Measurements from ENCODE around the gene KNSTRN. TPM values are rescaled to one million over a fixed set of nuclear protein-coding genes. Genes with fewer than 3 reads are reported as not detected.

Gene KNSTRN
- total and polyA plus RNA-seq, 2 of the 8 experiments (the other 6 are each of a cell fraction or from before 2014, with no cell fraction given), result 25.1 to 79.4 TPM

DNA sequence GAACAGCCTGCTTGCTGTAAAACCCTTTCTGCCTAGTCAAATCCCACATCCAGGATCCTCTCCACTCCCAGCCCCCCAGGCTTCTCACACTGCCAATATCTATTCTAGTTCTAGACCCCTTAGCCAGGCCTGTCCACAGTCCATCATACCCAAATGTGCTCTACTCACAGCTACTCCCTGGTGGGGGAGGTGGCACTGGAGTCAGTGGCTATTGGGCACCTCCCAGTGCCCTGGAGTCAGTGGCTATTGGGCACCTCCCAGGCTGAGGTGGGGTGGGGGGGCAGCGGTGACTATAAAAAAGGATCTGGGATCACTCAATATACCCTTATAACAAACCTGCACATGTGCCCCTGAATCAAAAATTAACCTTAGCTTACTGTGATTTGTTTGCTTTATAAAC, 25.3 kb upstream of the KNSTRN start:
- H3K9me3 ChIP-seq (ENCODE audit: insufficient read depth in 2 of 2, low read depth in 1 of 2, low read length in 1 of 2), result no peaks in the 10 kb centered on the region
- WGBS, 2 experiments (ENCODE audit: extremely low coverage in 1 of 2, insufficient coverage in 1 of 2, insufficient read length in 1 of 2, insufficient replicate concordance in 2 of 2, low coverage in 1 of 2, low lambda C conversion rate in 2 of 2, missing lambda C conversion rate in 1 of 2), result 82% methylated on average over 1 of the region's 1 CpG; no CpG with 5 or more reads in 1 of the 2 experiments
- H2BK15ac ChIP-seq (ENCODE audit: low read length), result no peak overlapping the region
- FAIRE-seq (no peak), DNase-seq (ENCODE audit: low read depth in 1 of 2, low spot score in 2 of 2) (no peak)
- no peak overlapping the region for H2BK120ac ChIP-seq (replicated peaks; ENCODE audit: low read depth, low read length)
- H2BK20ac ChIP-seq (ENCODE audit: low read length), result no peak overlapping the region
- no peak overlapping the region for H2AFZ ChIP-seq (ENCODE audit: low read length)
- H3K23ac ChIP-seq (ENCODE audit: insufficient read length), result no peak overlapping the region
- no peak overlapping the region for H3K4ac ChIP-seq (replicated peaks; ENCODE audit: insufficient read length, low read depth, low read length)
- H4K8ac ChIP-seq (ENCODE audit: extremely low read depth, insufficient read depth, low read length), result no peak overlapping the region
- H3K9ac ChIP-seq (replicated peaks in 1 of 4; ENCODE audit: extremely low read depth in 1 of 4, low read depth in 3 of 4, low read length in 3 of 4), result no peak overlapping the region
- POLR2A ChIA-PET (ENCODE audit: partially characterized antibody), result no interaction called here
- peaks cover 11 to 26% (median 18%) of the 10 kb centered on the region in 4 experiments for H3K4me1 ChIP-seq (replicated peaks in 1 of 4; ENCODE audit: control insufficient read depth in 3 of 4, insufficient read depth in 4 of 4, low read length in 3 of 4)
- no peak overlapping the region for H4K5ac ChIP-seq (ENCODE audit: insufficient read length, low read depth, low read length)
- peaks cover 0 to 18% (median 8%) of the 10 kb centered on the region in 4 experiments; a peak in 3 of 7 replicates for H3K27me3 ChIP-seq (replicated peaks in 1 of 4; ENCODE audit: control insufficient read depth in 3 of 4, extremely low read depth in 1 of 4, insufficient read depth in 3 of 4, low read length in 3 of 4)
- TF ChIP-seq BACH1 (IDR thresholded peaks at IDR 0.05; ENCODE audit: low read length), result no peak
- H4K91ac ChIP-seq (replicated peaks; ENCODE audit: insufficient read length, low read length), result no peak overlapping the region
- peak overlapping the region; percentile 67 to 83; a peak in 2 of 4 replicates for H3K4me2 ChIP-seq (ENCODE audit: insufficient read depth in 1 of 2, low read depth in 2 of 2, low read length in 2 of 2)
- H3K27ac ChIP-seq (ENCODE audit: low read depth, low read length), result no peak overlapping the region
- no peaks in the 10 kb centered on the region for H3K79me1 ChIP-seq (ENCODE audit: low read depth, low read length)
- H3K36me3 ChIP-seq (ENCODE audit: control insufficient read depth in 2 of 4, insufficient read depth in 4 of 4, low read length in 3 of 4), result no peaks in the 10 kb centered on the region
- H3K23me2 ChIP-seq (ENCODE audit: low read depth, low read length), result peaks cover 9% of the 10 kb centered on the region
- H3K4me3 ChIP-seq (ENCODE audit: extremely low read depth in 1 of 4, insufficient read depth in 2 of 4, low read depth in 3 of 4, low read length in 4 of 4), result peak overlapping the region; percentile 44 to 69 (median 62); a peak in 6 of 8 replicates
- H2BK5ac ChIP-seq (ENCODE audit: low read depth, low read length), result no peak overlapping the region
- CTCF ChIA-PET (ENCODE audit: partially characterized antibody), result interaction anchor here (0.7 to 27.4 kb wide), 6 partner anchors 9 to 50 kb away, joined by 3 to 452 read pairs (median 4); partner anchors contain the start of gene CCDC9B
- peaks cover 0 to 2% of the 10 kb centered on the region in 2 experiments for H4K20me1 ChIP-seq (replicated peaks in 1 of 2; ENCODE audit: control insufficient read depth in 1 of 2, insufficient read depth in 2 of 2, low read length in 2 of 2)
- H3K79me2 ChIP-seq (ENCODE audit: control insufficient read depth in 1 of 2, insufficient read depth in 2 of 2, low read length in 2 of 2), result no peaks in the 10 kb centered on the region
- H2AK5ac ChIP-seq (ENCODE audit: low read depth, low read length), result no peak overlapping the region; the same call in 1 of the 2 replicates
- no peak overlapping the region for H3K56ac ChIP-seq (replicated peaks; ENCODE audit: insufficient read length, low read depth, low read length)
- no peak overlapping the region for H3K18ac ChIP-seq (ENCODE audit: extremely low read depth, low read length)
- no peak overlapping the region for H3K14ac ChIP-seq (ENCODE audit: insufficient read length)
- H2BK12ac ChIP-seq (ENCODE audit: low read depth, low read length), result no peak overlapping the region

Data from H1 (cell line).